ENCODE results near the gene CREBRF. TPM values are rescaled to one million over a fixed set of nuclear protein-coding genes. Genes with fewer than 3 reads are reported as not detected.

Gene CREBRF
- total RNA-seq, 2 experiments from 2014 or later = 12.1 to 12.5 TPM

- TF ChIP-seq EZH2phosphoT487 (IDR thresholded peaks at IDR 0.05; ENCODE audit: borderline replicate concordance, low read depth, low read length) (no peak), CTCF (conservative IDR thresholded peaks at IDR 0.05; ENCODE audit: low read length) (no peak)
- Histone ChIP-seq H3K27ac (ENCODE audit: low read depth, low read length, poor library complexity, severe bottlenecking) (no peak overlapping the region), H3K4me3 (ENCODE audit: low read depth, low read length, poor library complexity, severe bottlenecking) (no peak overlapping the region), H3K4me2 (ENCODE audit: low read length) (no peak overlapping the region), H4K20me1 (ENCODE audit: insufficient read depth, low read length) (peaks cover 10% of the 10 kb centered on the region; the same call in 1 of the 2 replicates), H3K36me3 (ENCODE audit: insufficient read depth, low read length) (peaks cover 26% of the 10 kb centered on the region), H2AFZ (ENCODE audit: low read length) (no peak overlapping the region), H3K9me3 (ENCODE audit: low read length) (no peaks in the 10 kb centered on the region), H3K4me1 (ENCODE audit: insufficient read depth, low read length, poor library complexity, severe bottlenecking) (peaks cover 5% of the 10 kb centered on the region), H3K79me2 (ENCODE audit: insufficient read depth, low read depth, low read length) (peaks cover 85% of the 10 kb centered on the region), H3K9me2 (ENCODE audit: insufficient read depth, low read length) (no peaks in the 10 kb centered on the region)
- DNase-seq (ENCODE audit: low spot score) = no peak
- intact Hi-C loops (cut with micrococcal nuclease; ENCODE audit: unreplicated experiment) = no loop called here
- ChIA-PET POLR2A (interaction anchor here (1.0 to 1.3 kb wide), 2 partner anchors 20 to 41 kb away, joined by 4 to 7 read pairs; no protein-coding TSS in a partner anchor), CTCF (ENCODE audit: unreplicated experiment) (no interaction called here)
- no TSS peak for BruUV-seq (replicated peaks)
Measured at GRCh38 chr5:173014671-173015070, 41.5 kb upstream of the CREBRF start.

- Histone ChIP-seq H3K79me2 (ENCODE audit: insufficient read depth, low read depth, low read length) (peaks cover 85% of the 10 kb centered on the region), H3K4me3 (ENCODE audit: low read depth, low read length, poor library complexity, severe bottlenecking) (no peak overlapping the region), H3K36me3 (ENCODE audit: insufficient read depth, low read length) (peaks cover 31% of the 10 kb centered on the region), H3K4me2 (ENCODE audit: low read length) (no peak overlapping the region), H2AFZ (ENCODE audit: low read length) (no peak overlapping the region), H3K27ac (ENCODE audit: low read depth, low read length, poor library complexity, severe bottlenecking) (no peak overlapping the region), H3K4me1 (ENCODE audit: insufficient read depth, low read length, poor library complexity, severe bottlenecking) (peaks cover 5% of the 10 kb centered on the region), H3K9me2 (ENCODE audit: insufficient read depth, low read length) (no peaks in the 10 kb centered on the region), H4K20me1 (ENCODE audit: insufficient read depth, low read length) (peaks cover 10% of the 10 kb centered on the region; the same call in 1 of the 2 replicates), H3K9me3 (ENCODE audit: low read length) (no peaks in the 10 kb centered on the region)
- no TSS peak for BruUV-seq (replicated peaks)
- no peak for TF ChIP-seq EZH2phosphoT487 (IDR thresholded peaks at IDR 0.05; ENCODE audit: borderline replicate concordance, low read depth, low read length)
- no peak for TF ChIP-seq CTCF (conservative IDR thresholded peaks at IDR 0.05; ENCODE audit: low read length)
- intact Hi-C loops (cut with micrococcal nuclease; ENCODE audit: unreplicated experiment) = no loop called here
- DNase-seq (ENCODE audit: low spot score) = no peak
- CTCF ChIA-PET (ENCODE audit: unreplicated experiment) = no interaction called here
- POLR2A ChIA-PET = interaction anchor here (1.0 to 1.2 kb wide), 2 partner anchors 15 to 20 kb away, joined by 4 to 6 read pairs; no protein-coding TSS in a partner anchor
Measured at GRCh38 chr5:173015192-173015591, 41.0 kb upstream of the CREBRF start.

GRCh38 chr5:173015598-173016455 is 40.3 kb upstream of the CREBRF start:
- Histone ChIP-seq H4K20me1 (ENCODE audit: insufficient read depth, low read length) (peaks cover 10% of the 10 kb centered on the region; the same call in 1 of the 2 replicates), H3K79me2 (ENCODE audit: insufficient read depth, low read depth, low read length) (peaks cover 79% of the 10 kb centered on the region), H3K9me2 (ENCODE audit: insufficient read depth, low read length) (no peaks in the 10 kb centered on the region), H3K36me3 (ENCODE audit: insufficient read depth, low read length) (peaks cover 32% of the 10 kb centered on the region), H3K27ac (ENCODE audit: low read depth, low read length, poor library complexity, severe bottlenecking) (no peak overlapping the region), H3K9me3 (ENCODE audit: low read length) (no peaks in the 10 kb centered on the region), H3K4me2 (ENCODE audit: low read length) (no peak overlapping the region), H3K4me1 (ENCODE audit: insufficient read depth, low read length, poor library complexity, severe bottlenecking) (peaks cover 5% of the 10 kb centered on the region), H3K4me3 (ENCODE audit: low read depth, low read length, poor library complexity, severe bottlenecking) (no peak overlapping the region), H2AFZ (ENCODE audit: low read length) (no peak overlapping the region)
- CTCF ChIA-PET (ENCODE audit: unreplicated experiment) = no interaction called here
- BruUV-seq (replicated peaks) = no TSS peak
- DNase-seq (ENCODE audit: low spot score) = no peak
- intact Hi-C loops (cut with micrococcal nuclease; ENCODE audit: unreplicated experiment) = no loop called here
- POLR2A ChIA-PET = interaction anchor here (0.6 to 1.2 kb wide), 3 partner anchors 14 to 38 kb away, joined by 4 to 6 read pairs (median 4); no protein-coding TSS in a partner anchor
- no peak for TF ChIP-seq EZH2phosphoT487 (IDR thresholded peaks at IDR 0.05; ENCODE audit: borderline replicate concordance, low read depth, low read length)
- TF ChIP-seq CTCF (conservative IDR thresholded peaks at IDR 0.05; ENCODE audit: low read length) = no peak
